NT2/D1 (cell line): ENCODE data around the gene SPINK4.

ENCODE experiments used
- YY1 ChIP-seq: IDR thresholded peaks from 2 replicates; pipeline ENCODE4 v1.6.1; 2011; ENCODE audit not compliant: insufficient read length, insufficient read depth
- ZNF274 ChIP-seq: IDR thresholded peaks from 2 replicates; pipeline ENCODE4 v1.6.1; 2011; ENCODE audit warnings: mild to moderate bottlenecking, low read depth, low read length

GRCh38 chr9:33290247-33291030 is 50.5 kb downstream of the SPINK4 start, which contains the start of gene NFX1:
- TF ChIP-seq ZNF274 (no peak), YY1 (peak; percentile 15)
